K562 (cell line): Measurements from ENCODE around the gene RPL7A. TPM values are rescaled to one million over a fixed set of nuclear protein-coding genes. Genes with fewer than 3 reads are reported as not detected.
"Not testable (repeated sequence)": the region's sequence is repeated elsewhere in the genome, so short reads cannot be mapped to it uniquely, and the experiment has no call there.

Experiments
- ATAC-seq: fragments of 200-7000 bp; cut with Tn5 transposase; 3 replicates; pipeline ENCODE4 v1.9.1; 2020; ENCODE audit warnings: moderate library complexity
- BruUV-seq: library from RNA; stranded (reverse); fragments of 400-500 nt; replicated peaks from 2 replicates; lab custom pipeline; 2021; lab: Mats Ljungman, UMichigan
- CTCF ChIA-PET: fragments of 300-600 bp; formaldehyde crosslinking; extraction: SDS; loops from one replicate; lab custom pipeline; 2021; ENCODE audit warnings: low intra/inter-chr PET ratio; lab: Yijun Ruan, JAX
- POLR2A ChIA-PET: fragments of 300-600, 350-650 bp; sonication (Branson Sonifier 250); formaldehyde crosslinking; extraction: SDS; loops from one replicate; lab custom pipeline; 2021; ENCODE audit warnings: antibody characterized with exemption, inconsistent platforms; lab: Yijun Ruan, JAX
- DNase-seq, 4 experiments: peaks; one replicate each; pipeline versions ENCODE4 v3.0.0 to v3.0.0-alpha.2; 2011 to 2018; ENCODE audit warnings: low spot score in 3 of 4, mixed read lengths in 3 of 4; ENCODE audit errors: extremely low read depth in 1 of 4
- FAIRE-seq: peaks from 2 replicates; lab custom pipeline; 2011; peaks lifted over from hg19 to GRCh38; lab: Jason Lieb, UNC
- H2AFZ ChIP-seq: 2 replicates; pipeline ENCODE4 v1.6.0; 2011; ENCODE audit warnings: low read depth, low read length, control low read depth, inconsistent platforms
- H3K27ac ChIP-seq: fragments of 200-600 bp; 3 replicates; pipeline ENCODE4 v1.8.0; 2011; ENCODE audit warnings: low read depth, mild to moderate bottlenecking, control low read depth, inconsistent platforms, low read length, moderate library complexity, mixed read lengths; ENCODE audit errors: extremely low read depth
- H3K27me3 ChIP-seq, 2 experiments: fragments of 300-600 bp in 1 of 2; 2 replicates in 1 of 2; 3 replicates in 1 of 2; pipeline versions ENCODE4 v1.6.0 to v1.8.0; 2011; ENCODE audit warnings: inconsistent platforms in 2 of 2, low read length in 2 of 2, mild to moderate bottlenecking in 1 of 2, mixed read lengths in 1 of 2, moderate library complexity in 1 of 2; ENCODE audit not compliant: control insufficient read depth in 2 of 2, insufficient read depth in 2 of 2
- H3K36me3 ChIP-seq: fragments of 300-600 bp; 3 replicates; pipeline ENCODE4 v1.8.0; 2011; ENCODE audit warnings: mild to moderate bottlenecking, low read length, inconsistent platforms; ENCODE audit not compliant: control insufficient read depth, insufficient read depth
- H3K4me1 ChIP-seq, 2 experiments: fragments of 200-600 bp in 1 of 2; replicated peaks in 1 of 2; 2 replicates in 1 of 2; 3 replicates in 1 of 2; pipeline versions ENCODE4 v1.5.1 to v1.8.0; 2011; ENCODE audit warnings: inconsistent platforms in 2 of 2, low read length in 2 of 2, mild to moderate bottlenecking in 1 of 2, mixed read lengths in 1 of 2, moderate library complexity in 1 of 2; ENCODE audit not compliant: control insufficient read depth in 2 of 2, insufficient read depth in 2 of 2
- H3K4me2 ChIP-seq: 2 replicates; pipeline ENCODE4 v1.6.1; 2011; ENCODE audit warnings: low read length, control low read depth, inconsistent platforms, mixed read lengths; ENCODE audit not compliant: insufficient read depth
- H3K4me3 ChIP-seq: fragments of 200-600 bp; sonication (generic), shearing (Covaris generic); 2 replicates; pipeline ENCODE4 v1.5.1; 2016; ENCODE audit warnings: control low read depth, inconsistent platforms
- H3K79me2 ChIP-seq: fragments of 200-600 bp; 3 replicates; pipeline ENCODE4 v1.8.0; 2011; ENCODE audit warnings: low read length, inconsistent platforms; ENCODE audit not compliant: control insufficient read depth, insufficient read depth
- H3K9ac ChIP-seq, 2 experiments: 2 replicates each; pipeline versions ENCODE4 v1.6.0 to v1.6.1; 2011; ENCODE audit warnings: low read depth in 2 of 2, low read length in 2 of 2, control low read depth in 1 of 2, inconsistent platforms in 1 of 2, mild to moderate bottlenecking in 1 of 2, mixed read lengths in 1 of 2; ENCODE audit not compliant: insufficient read depth in 1 of 2
- H3K9me1 ChIP-seq: one replicate; pipeline ENCODE4 v1.6.0; 2011; ENCODE audit warnings: inconsistent platforms, mild to moderate bottlenecking, low read length, moderate library complexity; ENCODE audit not compliant: control insufficient read depth, insufficient read depth
- H3K9me3 ChIP-seq: replicated peaks from 2 replicates; pipeline ENCODE4 v1.5.1; 2011; ENCODE audit warnings: low read depth, low read length, inconsistent platforms; ENCODE audit not compliant: control insufficient read depth, insufficient read depth
- H4K20me1 ChIP-seq: replicated peaks from 2 replicates; pipeline ENCODE4 v1.6.1; 2011; ENCODE audit warnings: low read length, inconsistent platforms, mixed read lengths; ENCODE audit not compliant: control insufficient read depth, insufficient read depth
- HDAC2 ChIP-seq: fragments of 450-650 bp; IDR thresholded peaks from 2 replicates; pipeline ENCODE4 v1.6.1; 2016; ENCODE audit warnings: mild to moderate bottlenecking
- ZNF507 ChIP-seq: conservative IDR thresholded peaks from 2 replicates; pipeline ENCODE4 v1.6.1; 2017; ENCODE audit warnings: missing genetic modification characterization, missing compliant biosample characterization
- WGBS: fragments of 100-300 bp; shearing (Covaris generic); methylation state at CpG from one replicate; pipeline ENCODE4 v1.1.6; 2016; ENCODE audit warnings: low coverage, mixed read lengths; ENCODE audit not compliant: insufficient coverage; ENCODE audit errors: missing lambda C conversion rate; 5-methylcytosine and 5-hydroxymethylcytosine counted together
- in situ Hi-C: fragments of 300-500 bp; cut with MboI; formaldehyde crosslinking; loops from 4 replicates; pipeline ENCODE4 v1.15.0; 2018; ENCODE audit warnings: inconsistent platforms, mixed read lengths
- intact Hi-C: fragments of 100-400 bp; cut with micrococcal nuclease; formaldehyde crosslinking; loops from 2 replicates; pipeline ENCODE4 v1.14.2; 2022
- polyA plus RNA-seq, 8 experiments: library from polyadenylated mRNA; depleted of rRNA in 4 of 8; stranded (reverse) in 5 of 8; unstranded in 3 of 8; fragments of >200 nt; fragmentation: Nextera tagmentation in 2 of 8; fragmentation: Illumina TruSeq in 1 of 8; extraction: Ambion mirVana in 2 of 8; extraction: Trizol in 1 of 8; gene quantifications; 2 replicates each; pipeline versions ENCODE4 v1.2.1 to v1.2.3, GENCODE V29; 2011 to 2014; ENCODE audit warnings: inconsistent platforms in 1 of 8, missing spikeins in 1 of 8
- total RNA-seq, 7 experiments: library from RNA; depleted of rRNA in 6 of 7; stranded (reverse); fragments of >200 nt in 6 of 7; fragmentation: Illumina TruSeq in 2 of 7; extraction: Trizol in 2 of 7; gene quantifications; 2 replicates each; pipeline versions ENCODE4 v1.2.1 to v1.2.3, GENCODE V29; 2011 to 2021; ENCODE audit warnings: low replicate concordance in 1 of 7
- TF ChIP-seq, protein P1 (sequence below): fragments of 200-600 bp; sonication (generic); IDR thresholded peaks from one replicate; pipeline ENCODE4 v1.6.1; 2012; ENCODE audit warnings: mild to moderate bottlenecking, low read depth, low read length, inconsistent platforms

The RPL7A gene
- total and polyA plus RNA-seq, 9 of the 15 experiments (the other 6 are each of a cell fraction or from before 2014, with no cell fraction given), result 1,935 to 3,760 (median 2,652) TPM

DNA sequence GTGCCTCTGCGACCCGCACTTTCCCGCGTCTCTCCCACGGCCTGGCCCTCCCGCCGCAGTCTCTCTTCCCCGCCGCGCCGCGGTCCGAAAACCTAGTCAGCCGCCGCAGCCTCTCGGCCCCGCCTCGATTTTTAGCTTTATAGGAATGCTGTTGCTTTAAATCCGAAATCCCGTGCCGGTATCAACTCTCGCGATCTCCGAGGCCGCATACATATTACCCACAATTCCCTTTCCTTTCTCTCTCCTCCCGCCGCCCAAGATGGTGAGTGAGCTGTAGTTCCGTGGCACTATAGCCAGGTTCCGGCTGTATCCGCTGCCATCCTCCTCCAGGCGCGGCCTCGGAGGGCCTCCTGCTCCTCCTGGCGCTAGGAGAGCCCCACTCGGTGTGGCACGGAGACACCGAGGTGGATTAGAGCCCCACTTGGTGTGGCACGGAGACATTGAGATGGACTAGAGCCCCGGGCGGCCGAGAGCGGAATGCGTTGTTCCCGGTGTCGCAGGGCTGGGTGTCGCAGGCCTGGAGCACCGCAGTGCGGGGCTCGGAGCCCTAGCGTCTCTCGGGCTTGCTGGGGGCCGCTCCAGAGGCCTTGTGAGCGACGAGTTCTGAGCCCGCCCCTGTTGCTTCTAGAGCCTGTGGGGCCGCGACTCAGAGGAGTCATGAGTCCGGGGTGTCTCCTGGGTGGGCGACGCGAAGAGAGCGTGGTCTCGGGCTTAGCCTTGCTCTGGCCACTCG is at the start of gene RPL7A, which contains the start of gene MED22 (continued):
- TF ChIP-seq, protein P1, sequence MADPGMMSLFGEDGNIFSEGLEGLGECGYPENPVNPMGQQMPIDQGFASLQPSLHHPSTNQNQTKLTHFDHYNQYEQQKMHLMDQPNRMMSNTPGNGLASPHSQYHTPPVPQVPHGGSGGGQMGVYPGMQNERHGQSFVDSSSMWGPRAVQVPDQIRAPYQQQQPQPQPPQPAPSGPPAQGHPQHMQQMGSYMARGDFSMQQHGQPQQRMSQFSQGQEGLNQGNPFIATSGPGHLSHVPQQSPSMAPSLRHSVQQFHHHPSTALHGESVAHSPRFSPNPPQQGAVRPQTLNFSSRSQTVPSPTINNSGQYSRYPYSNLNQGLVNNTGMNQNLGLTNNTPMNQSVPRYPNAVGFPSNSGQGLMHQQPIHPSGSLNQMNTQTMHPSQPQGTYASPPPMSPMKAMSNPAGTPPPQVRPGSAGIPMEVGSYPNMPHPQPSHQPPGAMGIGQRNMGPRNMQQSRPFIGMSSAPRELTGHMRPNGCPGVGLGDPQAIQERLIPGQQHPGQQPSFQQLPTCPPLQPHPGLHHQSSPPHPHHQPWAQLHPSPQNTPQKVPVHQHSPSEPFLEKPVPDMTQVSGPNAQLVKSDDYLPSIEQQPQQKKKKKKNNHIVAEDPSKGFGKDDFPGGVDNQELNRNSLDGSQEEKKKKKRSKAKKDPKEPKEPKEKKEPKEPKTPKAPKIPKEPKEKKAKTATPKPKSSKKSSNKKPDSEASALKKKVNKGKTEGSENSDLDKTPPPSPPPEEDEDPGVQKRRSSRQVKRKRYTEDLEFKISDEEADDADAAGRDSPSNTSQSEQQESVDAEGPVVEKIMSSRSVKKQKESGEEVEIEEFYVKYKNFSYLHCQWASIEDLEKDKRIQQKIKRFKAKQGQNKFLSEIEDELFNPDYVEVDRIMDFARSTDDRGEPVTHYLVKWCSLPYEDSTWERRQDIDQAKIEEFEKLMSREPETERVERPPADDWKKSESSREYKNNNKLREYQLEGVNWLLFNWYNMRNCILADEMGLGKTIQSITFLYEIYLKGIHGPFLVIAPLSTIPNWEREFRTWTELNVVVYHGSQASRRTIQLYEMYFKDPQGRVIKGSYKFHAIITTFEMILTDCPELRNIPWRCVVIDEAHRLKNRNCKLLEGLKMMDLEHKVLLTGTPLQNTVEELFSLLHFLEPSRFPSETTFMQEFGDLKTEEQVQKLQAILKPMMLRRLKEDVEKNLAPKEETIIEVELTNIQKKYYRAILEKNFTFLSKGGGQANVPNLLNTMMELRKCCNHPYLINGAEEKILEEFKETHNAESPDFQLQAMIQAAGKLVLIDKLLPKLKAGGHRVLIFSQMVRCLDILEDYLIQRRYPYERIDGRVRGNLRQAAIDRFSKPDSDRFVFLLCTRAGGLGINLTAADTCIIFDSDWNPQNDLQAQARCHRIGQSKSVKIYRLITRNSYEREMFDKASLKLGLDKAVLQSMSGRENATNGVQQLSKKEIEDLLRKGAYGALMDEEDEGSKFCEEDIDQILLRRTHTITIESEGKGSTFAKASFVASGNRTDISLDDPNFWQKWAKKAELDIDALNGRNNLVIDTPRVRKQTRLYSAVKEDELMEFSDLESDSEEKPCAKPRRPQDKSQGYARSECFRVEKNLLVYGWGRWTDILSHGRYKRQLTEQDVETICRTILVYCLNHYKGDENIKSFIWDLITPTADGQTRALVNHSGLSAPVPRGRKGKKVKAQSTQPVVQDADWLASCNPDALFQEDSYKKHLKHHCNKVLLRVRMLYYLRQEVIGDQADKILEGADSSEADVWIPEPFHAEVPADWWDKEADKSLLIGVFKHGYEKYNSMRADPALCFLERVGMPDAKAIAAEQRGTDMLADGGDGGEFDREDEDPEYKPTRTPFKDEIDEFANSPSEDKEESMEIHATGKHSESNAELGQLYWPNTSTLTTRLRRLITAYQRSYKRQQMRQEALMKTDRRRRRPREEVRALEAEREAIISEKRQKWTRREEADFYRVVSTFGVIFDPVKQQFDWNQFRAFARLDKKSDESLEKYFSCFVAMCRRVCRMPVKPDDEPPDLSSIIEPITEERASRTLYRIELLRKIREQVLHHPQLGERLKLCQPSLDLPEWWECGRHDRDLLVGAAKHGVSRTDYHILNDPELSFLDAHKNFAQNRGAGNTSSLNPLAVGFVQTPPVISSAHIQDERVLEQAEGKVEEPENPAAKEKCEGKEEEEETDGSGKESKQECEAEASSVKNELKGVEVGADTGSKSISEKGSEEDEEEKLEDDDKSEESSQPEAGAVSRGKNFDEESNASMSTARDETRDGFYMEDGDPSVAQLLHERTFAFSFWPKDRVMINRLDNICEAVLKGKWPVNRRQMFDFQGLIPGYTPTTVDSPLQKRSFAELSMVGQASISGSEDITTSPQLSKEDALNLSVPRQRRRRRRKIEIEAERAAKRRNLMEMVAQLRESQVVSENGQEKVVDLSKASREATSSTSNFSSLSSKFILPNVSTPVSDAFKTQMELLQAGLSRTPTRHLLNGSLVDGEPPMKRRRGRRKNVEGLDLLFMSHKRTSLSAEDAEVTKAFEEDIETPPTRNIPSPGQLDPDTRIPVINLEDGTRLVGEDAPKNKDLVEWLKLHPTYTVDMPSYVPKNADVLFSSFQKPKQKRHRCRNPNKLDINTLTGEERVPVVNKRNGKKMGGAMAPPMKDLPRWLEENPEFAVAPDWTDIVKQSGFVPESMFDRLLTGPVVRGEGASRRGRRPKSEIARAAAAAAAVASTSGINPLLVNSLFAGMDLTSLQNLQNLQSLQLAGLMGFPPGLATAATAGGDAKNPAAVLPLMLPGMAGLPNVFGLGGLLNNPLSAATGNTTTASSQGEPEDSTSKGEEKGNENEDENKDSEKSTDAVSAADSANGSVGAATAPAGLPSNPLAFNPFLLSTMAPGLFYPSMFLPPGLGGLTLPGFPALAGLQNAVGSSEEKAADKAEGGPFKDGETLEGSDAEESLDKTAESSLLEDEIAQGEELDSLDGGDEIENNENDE, result no peak
- TF ChIP-seq HDAC2 (no peak), ZNF507 (tag) (no peak)

DNA sequence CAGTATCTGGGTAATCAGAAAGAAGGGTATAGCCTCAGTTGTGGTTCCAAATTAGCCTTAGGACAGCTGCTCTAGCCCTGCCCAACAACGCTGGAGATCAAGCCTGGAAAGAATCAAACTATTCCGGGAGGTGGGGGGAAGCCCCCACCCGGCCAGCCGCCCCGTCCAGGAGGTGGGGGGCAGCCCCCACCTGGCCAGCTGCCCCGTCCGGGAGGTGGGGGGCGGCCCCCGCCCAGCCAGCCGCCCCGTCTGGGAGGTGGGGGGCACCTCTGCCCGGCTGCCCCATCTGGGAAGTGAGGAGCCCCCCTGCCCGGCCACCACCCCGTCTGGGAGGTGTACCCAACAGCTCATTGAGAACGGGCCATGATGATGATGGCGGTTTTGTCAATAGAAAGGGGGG is 48.0 kb upstream of the RPL7A start:
- H3K27me3 ChIP-seq, in situ Hi-C loops, CTCF ChIA-PET, H3K27ac ChIP-seq, H3K36me3 ChIP-seq, H3K9me1 ChIP-seq, H3K9me3 ChIP-seq, H3K79me2 ChIP-seq, FAIRE-seq, ATAC-seq, H4K20me1 ChIP-seq, BruUV-seq, H3K4me3 ChIP-seq, intact Hi-C loops, POLR2A ChIA-PET, DNase-seq, H3K4me2 ChIP-seq, H2AFZ ChIP-seq: not testable (repeated sequence)
- H3K9ac ChIP-seq, result peak overlapping the region in 1 of 2 experiments; percentile 52; a peak in 1 of 4 replicates
- peaks cover 0 to 16% of the 10 kb centered on the region in 2 experiments; a peak in 3 of 5 replicates for H3K4me1 ChIP-seq
- 40% methylated on average over 1 of the region's 16 CpGs for WGBS
